GM21526 (cell line): ENCODE results near the gene SHROOM3.

Experiments used
- ATAC-seq: cut with Tn5 transposase; IDR thresholded peaks from one replicate; pipeline ENCODE4 v1.9.1; 2021; ENCODE audit warnings: moderate library complexity; ENCODE audit not compliant: unreplicated experiment, low FRiP score

SHROOM3 gene

DNA sequence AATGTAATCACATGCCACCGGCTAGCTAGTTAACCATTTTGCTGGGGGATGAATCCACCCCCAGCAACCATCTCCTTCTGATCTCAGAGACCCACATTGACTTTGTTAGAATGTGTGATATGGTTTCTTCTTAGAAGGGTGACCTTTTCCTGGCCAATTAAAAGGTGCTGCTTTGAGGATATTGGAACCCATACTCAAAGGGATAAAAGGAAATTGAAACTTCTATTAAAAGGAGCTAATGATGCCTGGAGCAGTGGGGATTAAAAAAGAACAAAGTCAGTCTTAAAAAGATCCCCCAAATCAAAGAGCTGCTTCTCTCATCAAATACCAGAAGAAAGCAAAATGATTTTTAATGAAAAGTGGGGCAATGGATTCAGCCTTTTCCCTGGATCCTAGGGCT, 214.1 kb downstream of the SHROOM3 start:
- ATAC-seq: no peak

DNA sequence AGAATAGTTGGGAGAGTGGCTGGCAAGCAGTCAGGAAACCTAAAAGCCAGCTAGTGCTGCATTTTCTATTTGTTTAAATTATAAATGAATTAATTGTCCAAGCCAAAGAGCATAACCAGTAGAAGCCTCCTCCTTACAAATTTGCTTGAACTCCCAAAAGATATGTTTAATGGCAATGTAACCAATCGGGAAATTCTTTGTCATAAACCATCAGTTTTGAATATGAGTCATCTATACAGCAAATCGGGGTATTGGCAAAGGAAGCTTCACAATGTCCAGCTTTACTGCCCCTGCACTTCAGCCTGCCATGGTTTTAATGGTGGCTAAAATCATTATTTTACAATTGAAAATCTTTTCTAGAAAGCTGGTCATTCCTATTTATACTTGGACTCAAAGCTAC, 216.6 kb downstream of the SHROOM3 start:
- no peak for ATAC-seq

DNA sequence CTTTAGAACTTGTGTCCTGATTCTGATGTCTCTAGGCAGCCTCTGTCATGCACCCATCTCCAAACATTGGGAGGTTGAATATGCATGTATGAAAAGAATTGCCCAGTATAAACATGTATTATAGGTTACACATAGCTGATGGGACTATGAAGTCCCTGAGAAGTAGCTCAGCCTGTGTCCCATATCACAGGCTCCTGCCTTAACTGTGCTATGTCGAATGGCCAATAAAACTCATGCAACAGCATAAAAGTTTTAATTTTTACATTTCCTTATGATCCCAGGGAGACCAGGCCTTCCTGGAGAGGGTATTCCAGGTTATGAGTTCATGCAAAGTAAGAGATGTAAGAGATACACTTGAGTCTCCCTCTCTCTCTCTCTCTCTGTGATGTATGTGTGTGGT, 217.4 kb downstream of the SHROOM3 start:
- ATAC-seq: no peak

DNA sequence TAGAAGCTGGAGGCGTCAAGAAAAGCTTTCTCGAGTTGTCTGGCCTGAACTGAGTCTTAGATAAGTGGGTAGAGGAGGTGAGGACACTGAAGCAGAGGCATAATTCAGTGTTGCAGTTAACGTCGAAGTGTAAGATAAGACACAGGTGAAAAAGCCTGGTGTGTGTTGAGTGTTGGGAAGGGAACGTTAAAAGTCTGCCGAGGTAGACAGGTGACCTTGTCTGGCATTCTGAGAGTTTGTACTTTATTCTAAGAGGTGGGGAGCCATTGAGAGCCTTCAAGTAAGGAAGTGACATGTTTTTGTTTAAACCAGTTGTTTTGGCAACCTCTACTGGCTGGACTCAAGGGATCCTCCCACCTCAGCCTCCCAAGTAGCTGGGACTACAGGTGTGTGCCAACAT, 219.1 kb downstream of the SHROOM3 start:
- no peak for ATAC-seq

DNA sequence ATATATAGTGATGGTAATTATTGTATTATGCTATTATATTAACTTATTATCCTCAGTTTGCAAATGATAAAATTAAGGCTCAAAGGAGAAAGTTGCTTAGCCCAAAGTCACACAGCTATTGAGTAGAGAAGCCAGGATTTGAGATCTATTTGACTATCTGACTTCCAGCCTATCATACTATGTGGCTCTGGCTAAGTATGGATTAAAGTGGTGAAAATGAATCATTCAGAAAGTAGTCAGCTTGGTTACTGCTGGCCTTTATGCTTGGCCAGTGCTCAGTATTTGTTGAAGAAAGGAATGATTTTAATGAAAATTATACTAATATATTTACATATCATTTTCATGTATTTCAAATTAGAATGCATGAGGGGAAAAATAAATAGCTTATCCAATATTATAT, 219.8 kb downstream of the SHROOM3 start:
- no peak for ATAC-seq

DNA sequence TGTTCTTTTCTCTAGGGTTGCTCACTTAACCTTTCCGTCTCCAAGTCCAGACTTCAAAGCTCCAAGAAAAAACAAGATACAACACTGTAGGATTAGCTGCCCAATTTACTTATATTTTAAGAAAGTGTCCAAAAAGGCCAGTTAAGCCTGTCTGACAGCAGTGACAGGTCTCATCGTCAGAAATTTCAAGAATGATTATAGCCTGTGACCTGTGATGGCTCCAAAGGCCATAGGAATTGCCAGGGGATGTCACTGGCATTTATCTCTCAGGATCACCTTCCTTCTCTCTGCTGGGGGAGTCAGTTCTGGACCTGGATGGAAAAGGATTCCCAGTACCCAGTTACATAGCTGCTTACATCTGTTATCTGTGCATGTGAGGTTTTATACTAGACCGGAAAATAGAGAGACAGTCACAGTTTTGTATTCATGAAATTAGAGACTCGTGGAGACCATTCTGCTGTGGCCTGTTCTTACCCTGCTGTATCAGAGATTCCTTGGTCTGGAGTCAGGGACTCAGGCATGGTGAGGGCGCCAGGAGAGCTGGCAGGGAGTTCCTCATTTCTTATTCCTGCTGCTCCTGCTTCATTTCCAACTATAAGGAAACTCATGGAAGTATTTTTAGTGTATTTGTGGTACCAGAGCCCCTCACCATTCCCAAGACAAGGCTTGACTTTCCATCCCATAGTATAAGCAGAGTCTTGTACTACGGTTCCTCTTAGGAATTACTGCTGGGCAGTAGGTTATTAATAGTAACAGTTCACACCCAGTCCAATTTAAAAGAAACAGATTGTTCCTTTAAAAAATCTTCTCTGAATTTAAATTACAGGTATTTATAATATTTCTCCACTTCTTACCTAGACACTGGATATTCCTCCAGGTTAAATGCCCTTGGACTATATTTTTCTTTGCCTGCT, 220.8 kb downstream of the SHROOM3 start:
- no peak for ATAC-seq

DNA sequence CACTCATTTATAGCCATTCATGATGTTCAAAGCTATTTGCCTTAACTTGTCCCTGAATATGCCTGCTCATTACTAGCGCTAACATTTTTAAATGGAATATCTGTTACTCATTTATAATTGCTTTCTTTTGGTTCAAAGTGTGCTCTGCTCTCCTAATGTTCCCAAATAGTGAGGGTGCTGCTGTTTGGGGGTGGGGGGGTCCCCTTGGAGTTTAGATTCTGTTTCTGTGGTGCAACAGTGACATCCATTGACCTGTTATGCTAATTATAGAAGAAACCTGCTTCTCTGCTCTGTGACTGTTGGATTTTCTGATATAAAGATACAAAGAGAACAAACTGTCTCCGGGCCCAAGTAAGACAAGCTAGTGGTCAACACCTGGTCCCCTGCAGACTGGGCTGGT, 222.4 kb downstream of the SHROOM3 start:
- no peak for ATAC-seq

DNA sequence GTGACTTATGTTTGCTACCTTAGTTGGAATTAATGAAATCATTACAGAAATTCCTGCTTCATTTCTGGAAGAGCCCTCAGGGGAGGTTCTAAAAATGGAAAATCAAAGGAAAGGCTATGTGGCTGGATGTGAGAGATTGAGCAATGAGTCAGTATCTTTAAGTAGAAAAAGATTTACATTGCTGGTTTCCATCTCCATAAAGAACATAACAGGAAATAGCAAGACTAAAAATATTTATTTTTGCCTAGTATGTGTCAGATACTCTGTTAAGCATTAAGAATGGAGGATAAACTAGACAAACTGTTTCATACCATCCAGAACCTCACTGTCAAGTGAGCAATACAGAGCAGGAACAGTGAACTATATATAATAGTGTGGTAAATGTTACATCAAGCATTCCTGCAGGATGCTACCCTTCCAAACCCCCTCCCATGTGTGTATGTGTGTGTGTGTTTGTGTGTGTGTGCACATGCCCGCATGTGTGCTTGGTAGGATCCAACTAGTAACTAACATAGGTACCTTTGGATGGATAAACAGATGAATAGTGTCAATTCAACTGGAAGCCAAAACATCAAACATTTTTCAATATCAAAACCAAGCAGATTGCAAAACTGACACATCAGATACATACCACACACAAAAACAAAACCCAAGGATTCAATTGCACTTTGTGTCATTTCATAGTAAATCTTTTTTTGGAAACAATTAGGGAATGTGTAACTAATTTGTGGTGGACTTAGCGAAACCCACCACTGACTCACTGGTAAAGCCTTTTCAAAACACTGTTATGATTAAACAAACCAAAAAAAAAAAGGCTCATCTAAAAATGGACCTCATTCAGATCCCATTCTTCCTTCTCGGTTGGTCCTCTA, 223.4 kb downstream of the SHROOM3 start:
- ATAC-seq: no peak

DNA sequence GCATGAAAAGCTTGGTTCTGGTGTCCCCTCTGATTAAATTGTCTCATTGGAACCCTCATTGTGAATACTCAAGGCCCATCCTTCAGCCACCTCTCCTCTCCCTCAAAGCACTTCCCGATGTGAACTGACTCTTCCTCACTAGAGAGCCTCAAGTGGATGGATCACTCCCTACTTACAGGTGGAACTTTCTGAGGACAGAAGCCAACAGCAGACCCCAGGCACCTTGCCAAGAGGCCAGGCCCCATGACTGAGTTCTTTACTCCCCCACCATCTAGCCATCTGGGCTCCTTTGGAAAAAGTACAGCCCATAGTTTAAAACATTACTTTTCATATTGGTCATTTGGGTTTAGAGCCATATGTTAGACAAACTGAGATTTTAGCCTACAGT, 224.1 kb downstream of the SHROOM3 start:
- no peak for ATAC-seq

DNA sequence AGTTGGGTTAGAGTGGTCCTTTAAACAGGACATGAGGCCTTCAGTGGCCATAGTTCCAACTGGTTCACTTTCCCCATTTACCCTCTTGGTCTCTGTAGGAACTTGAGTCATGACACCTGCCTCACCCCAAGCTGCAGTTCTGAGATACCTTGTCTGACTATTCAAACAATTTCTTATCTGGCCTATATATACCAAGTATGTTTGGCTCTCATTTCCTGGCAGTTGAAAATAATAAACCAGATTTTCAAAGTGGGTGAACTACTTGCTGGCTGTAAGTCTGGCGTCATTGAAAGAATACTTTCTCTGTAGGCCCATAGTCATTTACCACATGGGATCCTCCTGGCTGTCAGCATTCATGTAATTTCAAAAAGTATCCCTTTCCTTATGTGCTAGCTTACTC, 228.8 kb downstream of the SHROOM3 start:
- ATAC-seq: no peak

DNA sequence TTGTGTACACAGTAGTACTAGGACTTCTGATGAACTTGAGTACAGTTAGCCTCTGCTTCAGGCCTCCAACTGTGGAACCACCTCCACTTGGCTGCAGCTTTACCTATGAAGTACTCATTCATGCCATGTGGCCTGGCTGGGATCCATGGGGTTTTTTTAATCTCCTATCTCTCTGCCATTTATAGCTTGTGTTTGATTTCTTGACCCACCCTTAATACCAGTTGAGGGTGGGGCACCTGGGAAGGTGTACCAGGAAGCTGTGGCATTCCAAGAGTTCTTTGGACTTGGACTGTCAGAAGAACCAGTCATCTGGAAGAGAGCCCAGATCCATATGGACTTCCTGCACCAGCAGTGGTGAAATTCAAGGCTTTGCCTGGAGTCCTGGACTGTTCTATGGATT, 230.1 kb downstream of the SHROOM3 start:
- no peak for ATAC-seq

DNA sequence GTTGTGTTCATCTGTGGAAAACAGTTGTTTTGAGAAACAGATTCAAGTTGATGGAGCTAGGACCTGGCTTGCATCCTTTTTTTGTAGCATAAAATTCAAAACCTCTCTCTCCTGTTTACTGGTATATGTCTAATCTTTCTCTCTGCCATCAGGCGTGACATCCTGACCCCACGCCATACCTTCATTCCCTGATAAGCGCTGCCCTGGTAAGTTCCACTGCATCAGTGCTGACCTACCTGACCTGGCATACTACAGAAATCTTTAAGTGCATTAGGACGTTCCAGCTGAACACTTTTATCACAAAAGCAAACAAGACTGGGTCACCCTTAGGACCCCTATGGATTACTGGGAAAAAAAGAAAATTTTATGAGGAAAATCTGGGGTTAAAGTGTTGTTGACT, 230.7 kb downstream of the SHROOM3 start:
- ATAC-seq: no peak

DNA sequence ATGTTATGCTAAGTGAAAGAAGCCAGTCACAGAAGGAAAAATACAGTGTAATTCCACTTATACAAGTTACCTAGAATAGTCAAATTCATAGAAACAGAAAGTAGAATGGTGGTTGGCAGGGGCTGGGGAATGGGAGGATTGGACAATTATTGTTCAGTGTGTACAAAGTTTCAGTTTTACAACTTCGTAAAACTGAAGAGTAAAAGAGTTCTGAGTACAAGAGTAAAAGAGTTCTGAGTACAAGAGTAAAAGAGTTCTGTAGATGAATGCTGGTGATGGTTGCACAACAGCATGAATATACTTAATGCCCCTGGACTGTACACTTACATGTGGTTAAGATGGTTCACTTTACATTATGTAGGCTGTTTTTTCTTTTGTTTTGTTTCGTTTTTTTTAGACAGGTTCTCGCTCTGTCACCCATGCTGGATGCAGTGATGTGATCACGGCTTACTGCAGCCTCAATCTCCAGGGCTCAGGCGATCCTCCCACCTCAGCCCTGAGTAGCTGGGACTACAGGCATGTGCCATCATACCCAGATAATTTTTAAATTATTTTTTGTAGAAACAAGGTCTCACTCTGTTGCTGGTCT, 232.0 kb downstream of the SHROOM3 start:
- no peak for ATAC-seq

DNA sequence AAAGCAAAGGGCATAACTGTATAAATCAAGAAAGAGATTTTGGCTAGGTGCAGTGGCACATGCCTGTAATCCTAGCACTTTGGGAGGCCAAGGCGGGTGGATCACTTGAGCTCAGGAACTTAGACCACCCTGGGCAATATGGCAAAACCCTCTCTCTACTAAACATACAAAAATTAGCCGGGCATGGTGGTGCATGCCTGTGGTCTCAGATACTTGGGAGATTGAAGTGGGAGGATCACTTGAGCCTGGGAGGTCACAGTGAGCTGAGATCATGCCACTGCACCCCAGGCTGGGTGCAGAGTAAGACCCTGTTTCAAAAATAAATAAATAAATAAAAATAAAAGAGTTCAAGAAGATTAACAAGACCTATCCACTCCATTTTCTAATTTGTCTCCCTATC, 235.6 kb downstream of the SHROOM3 start:
- ATAC-seq: no peak

DNA sequence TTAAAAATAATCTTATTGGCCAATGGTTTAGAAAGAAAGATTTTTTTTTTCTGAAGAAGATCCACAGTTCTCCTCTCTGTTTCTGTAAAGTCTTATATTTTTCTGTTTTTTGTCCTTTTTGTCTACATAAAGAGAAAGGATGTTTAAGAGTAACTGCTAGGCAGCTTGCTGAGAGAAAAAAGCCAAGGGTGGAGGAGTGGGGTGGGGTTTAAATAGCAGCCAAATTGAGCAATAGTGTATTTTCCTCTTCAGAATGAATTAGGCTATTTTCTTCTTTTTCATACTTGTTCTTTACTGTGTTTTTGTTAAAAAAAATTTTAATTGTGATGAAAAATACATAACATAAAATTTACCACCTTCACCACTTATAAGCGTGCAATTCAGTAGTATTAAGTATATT, 238.3 kb downstream of the SHROOM3 start:
- no peak for ATAC-seq

DNA sequence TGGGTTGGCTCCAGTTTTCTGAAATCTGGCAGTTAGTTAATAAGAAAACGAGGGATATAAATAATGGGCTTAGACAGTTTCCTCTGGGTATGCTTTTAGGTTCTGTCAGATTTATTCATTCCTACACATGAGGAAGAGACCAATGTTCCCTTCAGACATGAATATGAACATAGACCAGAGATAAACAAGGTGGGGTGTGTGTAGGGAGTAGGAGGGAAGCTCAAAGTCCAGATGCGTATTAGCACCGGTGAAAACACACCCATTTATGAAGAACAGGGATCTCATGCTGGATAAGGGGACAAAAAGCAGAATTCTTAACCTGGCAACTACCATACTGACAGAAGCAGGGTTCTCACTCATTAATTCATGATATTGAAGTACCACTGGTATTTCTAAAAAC, 240.0 kb downstream of the SHROOM3 start:
- no peak for ATAC-seq

DNA sequence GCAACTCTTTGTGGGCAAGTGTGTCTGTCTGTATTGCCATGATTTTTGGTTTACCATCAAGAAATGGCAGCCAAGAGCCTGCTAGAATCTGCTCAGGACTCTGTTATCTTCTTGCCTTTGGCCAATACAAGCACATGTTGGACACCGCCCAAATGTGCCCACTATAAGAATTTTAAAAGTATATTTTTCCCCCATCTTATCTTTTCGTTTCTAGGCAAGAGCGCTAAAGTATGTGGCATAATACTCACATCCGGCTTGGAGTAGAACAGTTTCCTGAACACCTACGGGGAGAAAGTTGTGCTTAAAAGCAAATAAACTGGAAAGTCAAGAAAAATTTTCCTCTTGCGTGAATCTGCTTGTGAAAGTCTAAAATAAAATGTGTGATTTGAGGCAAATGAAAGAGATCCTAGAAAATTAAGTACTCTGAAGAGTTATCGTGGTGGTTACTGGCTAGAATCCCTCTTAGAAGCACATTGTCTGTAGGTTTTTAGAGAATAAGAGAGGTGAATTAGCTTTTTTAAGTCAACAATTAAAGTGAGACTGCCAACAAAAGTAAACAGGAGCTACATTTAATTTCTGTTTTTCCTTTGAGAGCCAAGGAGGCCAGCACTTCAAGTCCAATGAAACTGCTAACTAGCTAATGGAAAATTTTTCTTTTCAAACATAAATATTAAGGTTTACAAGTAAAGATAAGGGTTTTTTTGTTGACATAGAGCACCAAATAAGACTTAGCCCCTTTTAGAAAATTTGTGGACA, 242.7 kb downstream of the SHROOM3 start:
- ATAC-seq: no peak

DNA sequence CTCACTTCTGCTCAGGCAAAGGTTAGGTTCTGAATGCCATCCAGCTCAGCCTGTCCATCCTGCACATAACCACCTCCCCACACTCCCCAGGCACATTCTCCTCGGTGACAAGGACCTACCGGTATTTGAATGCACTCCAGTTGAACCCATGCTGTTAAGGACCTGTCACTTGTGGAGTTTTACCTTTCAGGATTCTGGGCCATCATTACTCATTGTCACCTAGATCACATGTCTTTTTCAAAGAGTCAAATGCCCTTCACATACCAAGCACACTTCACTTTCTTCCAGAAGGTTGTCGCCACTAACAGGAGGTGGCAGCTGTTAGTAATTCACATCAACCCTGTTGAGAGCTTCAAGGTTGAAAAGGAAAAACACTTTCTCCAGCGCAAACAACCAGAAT, 244.7 kb downstream of the SHROOM3 start:
- ATAC-seq: no peak

DNA sequence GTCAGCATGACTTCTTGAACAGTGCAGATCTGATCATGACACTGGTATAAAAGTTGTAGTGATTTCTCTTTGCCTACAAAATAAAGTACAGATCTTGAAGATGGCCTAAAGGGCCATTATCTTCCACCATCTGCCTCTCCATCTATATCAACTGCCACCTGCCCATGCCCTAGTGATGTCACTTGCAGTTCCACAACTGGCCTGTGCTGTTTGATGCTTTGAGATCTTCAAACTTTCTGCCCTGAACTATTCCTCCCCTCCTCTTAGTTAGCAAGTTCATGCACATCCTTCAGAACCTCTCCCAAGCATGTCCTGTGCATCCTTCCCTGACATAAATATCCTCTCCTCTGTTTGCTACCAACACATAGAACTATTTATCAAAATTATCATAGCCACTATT, 245.9 kb downstream of the SHROOM3 start:
- ATAC-seq: no peak

DNA sequence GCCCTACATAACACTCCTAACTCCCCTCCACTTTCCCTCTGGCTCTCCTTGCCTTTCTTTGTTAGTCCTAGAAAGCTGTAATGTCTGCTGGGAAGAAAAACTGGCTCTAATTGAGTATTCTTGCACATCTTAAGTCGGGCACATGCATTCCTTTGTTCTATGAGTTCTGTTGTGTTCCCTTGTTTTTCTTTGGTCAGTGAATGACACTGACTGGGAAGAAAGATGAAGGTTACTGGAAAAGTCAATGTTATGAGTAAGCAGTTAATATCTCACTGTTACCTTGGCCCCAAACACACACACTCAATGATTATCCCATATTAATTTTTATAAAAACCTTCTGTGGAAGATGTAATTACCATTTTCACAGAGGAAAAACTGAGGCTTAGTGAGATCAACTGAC, 247.0 kb downstream of the SHROOM3 start:
- ATAC-seq: no peak

DNA sequence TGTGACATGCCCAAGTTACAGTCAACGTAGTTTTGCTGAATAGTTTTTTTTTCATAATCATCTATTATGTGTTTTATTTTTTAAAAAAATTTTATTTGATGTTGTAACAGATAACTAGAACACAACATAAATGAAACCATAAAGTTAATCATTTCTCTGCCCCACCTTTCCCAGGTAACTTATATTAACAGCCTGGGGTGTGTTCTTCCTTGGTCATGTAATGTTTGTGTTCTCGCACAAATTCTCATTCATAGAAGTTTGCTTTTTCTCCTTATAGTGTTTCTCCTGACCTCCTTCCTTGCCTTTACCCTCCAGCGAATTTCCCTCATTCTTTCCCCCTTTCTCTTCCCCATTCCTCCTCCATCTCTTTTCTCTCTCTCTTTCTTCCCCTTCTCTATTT, 248.1 kb downstream of the SHROOM3 start:
- ATAC-seq: no peak
